H54 (cell line): ENCODE measurements around the gene RUBCNL.
"Not testable (repeated sequence)": the region's sequence is repeated elsewhere in the genome, so short reads cannot be mapped to it uniquely, and the experiment has no call there.

Experiments
- DNase-seq: peaks from one replicate; pipeline ENCODE4 v3.0.0; 2011; ENCODE audit warnings: low spot score, mixed read lengths; ENCODE audit not compliant: insufficient read length
- FAIRE-seq: peaks from 3 replicates; lab custom pipeline; 2011; peaks lifted over from hg19 to GRCh38; lab: Jason Lieb, UNC
- POLR2A ChIP-seq: IDR thresholded peaks from 2 replicates; pipeline ENCODE4 v1.6.1; 2011; ENCODE audit warnings: low read depth, mild to moderate bottlenecking, low read length

RUBCNL gene, protein sequence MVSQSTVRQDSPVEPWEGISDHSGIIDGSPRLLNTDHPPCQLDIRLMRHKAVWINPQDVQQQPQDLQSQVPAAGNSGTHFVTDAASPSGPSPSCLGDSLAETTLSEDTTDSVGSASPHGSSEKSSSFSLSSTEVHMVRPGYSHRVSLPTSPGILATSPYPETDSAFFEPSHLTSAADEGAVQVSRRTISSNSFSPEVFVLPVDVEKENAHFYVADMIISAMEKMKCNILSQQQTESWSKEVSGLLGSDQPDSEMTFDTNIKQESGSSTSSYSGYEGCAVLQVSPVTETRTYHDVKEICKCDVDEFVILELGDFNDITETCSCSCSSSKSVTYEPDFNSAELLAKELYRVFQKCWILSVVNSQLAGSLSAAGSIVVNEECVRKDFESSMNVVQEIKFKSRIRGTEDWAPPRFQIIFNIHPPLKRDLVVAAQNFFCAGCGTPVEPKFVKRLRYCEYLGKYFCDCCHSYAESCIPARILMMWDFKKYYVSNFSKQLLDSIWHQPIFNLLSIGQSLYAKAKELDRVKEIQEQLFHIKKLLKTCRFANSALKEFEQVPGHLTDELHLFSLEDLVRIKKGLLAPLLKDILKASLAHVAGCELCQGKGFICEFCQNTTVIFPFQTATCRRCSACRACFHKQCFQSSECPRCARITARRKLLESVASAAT

DNA sequence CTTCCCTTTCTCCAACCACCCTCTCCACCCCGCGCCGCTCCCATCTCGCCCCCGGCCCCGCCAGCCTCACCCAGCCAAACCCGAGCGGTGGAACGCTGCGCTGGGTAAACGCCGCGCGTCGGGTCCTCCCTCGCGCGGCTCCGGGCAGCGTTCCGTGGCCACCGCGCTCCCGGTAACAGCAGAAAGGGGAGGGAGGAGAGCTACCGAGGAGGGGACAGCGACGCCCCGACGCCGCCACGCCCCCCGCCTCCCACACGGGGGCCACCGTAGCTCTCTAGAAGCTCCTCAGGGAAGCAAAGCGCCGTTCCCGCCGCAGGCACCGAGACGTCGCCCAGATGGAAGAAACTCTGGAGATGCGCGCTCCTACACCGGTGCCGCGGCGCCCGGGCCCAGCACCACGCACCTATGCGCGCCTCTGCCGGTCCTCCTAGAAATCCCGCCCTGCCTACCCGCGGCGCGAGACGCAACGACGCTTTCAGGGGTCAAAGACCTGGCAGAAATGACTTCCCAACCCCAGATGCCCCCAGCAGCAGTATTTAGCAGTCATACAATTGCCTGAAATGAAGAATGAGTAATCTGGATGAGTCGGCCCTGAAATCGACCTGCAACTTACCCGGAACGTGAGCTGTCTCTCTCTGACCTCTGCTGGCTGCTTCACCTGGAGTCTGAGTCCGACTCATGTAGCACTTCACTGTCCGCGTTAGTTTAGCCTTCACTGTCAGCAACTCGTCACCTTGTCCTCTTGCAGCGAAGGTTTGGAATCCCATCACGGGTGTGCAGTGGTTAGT is at the start of gene RUBCNL:
RUBCNL (minus strand) TSS at position 189 of the 788 bp plus-strand sequence. CDS start 14,777 bp downstream, outside the sequence.
- DNase-seq (no peak), FAIRE-seq (no peak)
- TF ChIP-seq POLR2A = no peak

DNA sequence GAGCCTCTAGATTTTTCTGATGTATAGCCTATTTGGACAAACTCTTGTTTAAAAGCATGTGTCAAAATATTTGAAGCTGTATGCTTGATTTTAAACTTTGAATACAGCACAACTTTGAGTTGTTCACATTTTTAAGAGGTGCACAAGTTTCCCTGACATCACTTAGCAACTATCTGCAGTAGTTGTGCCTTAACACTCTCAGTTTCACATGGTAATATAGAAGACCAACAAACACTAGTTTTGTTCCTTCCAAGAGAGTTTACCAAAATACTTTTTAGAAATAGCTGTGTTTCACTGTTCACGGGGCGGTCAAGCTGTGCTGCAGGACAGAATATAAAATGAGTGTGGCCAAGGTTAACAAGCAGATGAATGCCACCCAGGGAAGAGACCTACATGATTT is 42.5 kb upstream of the RUBCNL start:
- FAIRE-seq, DNase-seq: not testable (repeated sequence)

DNA sequence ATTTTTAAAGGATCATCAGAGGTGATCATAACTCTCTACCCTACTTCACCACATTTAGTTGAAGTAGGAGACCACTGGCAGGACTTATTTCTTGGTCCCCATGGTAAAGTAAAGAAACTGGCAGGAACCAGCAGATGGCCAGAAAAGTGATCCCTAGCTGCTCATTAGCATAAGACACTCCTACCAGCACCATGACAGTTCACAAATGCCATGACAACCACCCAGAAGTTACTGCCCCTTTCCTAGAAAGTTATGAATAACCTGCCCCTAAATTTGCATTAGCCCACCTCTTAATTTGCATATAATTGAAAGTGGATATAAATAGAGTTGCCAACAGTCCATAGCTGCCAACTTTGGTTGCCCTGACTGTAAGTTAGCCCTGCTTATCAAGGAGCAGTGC is 18.4 kb upstream of the RUBCNL start:
- no peak for FAIRE-seq
- no peak for TF ChIP-seq POLR2A
- DNase-seq = no peak

DNA sequence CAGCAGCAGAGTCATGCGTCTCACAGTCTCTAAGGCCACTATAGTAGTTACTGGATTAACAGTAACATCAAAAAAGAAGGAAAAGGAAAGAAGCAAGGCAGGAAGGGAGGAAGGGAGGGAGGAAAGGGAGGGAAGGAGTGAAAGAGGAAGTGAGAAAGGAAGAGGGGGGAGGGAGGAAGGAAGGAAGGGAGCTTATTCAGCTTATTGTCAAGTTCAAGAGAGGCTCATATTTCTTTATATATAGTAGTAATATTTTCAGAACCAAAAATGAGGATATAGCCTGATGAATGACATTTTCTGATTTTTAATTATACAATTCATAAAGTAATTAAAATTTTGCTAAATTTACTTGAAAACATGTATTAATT is 17.7 kb upstream of the RUBCNL start:
- no peak for FAIRE-seq
- no peak for DNase-seq
- no peak for TF ChIP-seq POLR2A

DNA sequence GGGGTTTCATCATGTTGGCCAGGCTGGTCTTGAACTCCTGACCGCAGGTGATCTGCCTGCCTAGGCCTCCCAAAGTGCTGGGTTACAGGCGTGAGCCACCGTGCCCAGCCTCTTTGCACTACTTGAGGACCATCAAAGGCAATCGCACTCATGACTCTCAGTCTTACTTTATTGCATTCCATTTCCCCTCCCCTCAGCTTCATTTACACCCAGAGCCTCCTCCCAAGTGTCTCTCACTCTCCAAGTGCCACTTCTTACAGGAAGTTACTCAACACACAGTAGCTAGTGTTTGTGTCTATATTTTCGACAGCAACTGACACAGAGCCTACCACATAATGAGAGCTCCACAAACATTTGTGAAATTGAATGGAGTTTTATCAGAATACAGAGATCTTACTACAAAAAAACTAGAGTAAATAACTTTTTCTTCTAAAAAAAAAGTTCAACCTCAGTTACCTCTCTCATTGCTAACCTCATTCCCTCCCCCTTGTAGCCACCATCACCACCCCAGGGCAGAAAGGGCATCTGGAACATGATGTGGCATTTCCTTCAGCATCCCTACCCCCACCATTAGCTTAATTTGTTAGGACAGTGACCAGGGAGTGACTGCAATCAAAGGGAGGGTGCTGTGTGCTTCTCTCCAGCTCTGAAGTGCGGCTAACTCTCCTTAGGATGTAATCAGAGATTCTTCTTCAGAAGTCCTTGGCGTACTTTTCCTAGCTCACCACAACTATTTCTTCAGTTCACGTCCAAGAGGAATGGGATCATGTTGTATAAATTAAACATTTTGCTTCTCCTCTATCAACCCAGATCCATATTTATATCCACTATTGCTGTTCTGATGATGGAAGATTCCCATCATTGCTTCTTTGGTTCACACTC is 17.0 kb upstream of the RUBCNL start:
- DNase-seq (no peak), FAIRE-seq (no peak)
- no peak for TF ChIP-seq POLR2A

DNA sequence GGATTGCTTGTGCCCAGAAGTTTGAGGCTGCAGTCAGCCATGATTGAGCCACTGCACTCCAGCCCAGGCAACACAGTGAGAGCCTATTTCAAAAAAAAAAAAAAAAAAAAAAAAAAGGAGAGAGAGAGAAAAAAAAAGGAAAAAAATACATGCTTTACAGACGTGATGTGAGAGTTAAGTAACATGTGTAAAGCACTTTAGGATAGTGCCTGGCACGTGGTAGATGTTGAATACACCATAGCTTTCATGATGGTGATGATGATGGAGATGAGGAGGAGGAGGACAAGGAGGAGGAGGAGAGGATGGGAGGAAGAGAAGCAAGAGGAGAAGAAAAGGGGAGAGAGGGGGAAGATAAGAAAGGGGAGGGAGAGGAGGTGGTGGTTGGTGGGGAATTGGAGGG is 15.1 kb upstream of the RUBCNL start:
- no peak for FAIRE-seq
- no peak for TF ChIP-seq POLR2A

DNA sequence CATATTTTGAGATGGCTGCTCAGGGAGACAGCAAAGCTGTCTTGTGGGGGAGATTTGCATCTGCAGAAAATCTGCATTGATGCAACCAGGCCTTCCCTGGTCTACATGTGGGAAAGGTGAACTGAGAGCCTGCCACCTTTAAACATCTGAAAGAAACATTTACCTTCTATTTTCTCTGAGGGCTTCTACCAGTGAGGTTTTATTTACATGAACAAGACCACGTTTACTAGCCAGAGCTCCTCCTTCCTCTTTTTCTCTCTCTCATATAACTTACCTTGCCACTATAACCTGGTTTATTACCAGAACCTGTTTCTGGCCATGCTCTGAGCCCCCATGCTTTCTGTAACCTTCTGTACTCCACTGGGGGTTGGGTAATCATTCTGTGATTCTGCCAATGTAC is 14.4 kb upstream of the RUBCNL start:
- no peak for DNase-seq
- FAIRE-seq = no peak
- no peak for TF ChIP-seq POLR2A

More for the DNA sequence above, 15.1 kb upstream of the RUBCNL start:
- DNase-seq = no peak

DNA sequence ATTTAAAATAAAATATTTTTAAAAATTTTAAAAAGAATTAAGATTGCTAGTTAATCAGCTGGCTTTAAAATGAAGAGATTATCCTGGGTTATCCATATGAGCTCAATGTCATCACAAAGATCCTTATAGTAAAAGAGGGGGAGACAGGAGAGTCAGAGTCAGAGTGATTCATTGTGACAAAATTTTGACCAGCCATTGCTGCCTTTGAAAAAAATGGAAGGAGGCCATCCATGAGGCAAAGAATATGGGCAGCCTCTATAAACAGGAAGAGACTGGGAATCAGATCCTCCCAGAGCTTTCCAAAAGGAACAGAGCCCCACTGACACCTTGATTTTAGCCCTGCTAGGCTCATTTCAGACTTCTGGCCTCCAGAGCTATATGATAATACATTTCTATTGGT is 9.3 kb upstream of the RUBCNL start:
- FAIRE-seq = no peak
- no peak for TF ChIP-seq POLR2A

DNA sequence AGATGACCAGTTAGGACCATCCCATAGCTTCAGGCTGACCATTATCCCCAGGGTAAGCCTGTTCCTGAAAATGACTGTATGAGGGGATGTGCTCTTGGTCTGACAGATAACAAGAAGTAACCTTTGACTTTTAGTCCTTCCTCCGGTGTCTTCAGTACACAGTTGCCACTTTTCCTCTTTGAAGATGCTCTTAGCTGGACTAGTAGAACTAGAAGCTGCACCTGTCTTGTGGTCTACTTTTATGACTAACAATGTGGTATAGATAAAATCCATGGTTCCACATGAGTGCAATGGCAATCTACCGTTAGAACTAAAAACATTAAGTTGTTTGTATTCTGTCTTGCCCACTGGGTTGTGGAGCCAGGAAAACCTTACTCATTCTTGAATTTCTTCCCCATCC is 5.9 kb upstream of the RUBCNL start:
- FAIRE-seq (no peak), DNase-seq (no peak)
- TF ChIP-seq POLR2A = no peak

More for the DNA sequence above, 9.3 kb upstream of the RUBCNL start:
- DNase-seq = no peak

DNA sequence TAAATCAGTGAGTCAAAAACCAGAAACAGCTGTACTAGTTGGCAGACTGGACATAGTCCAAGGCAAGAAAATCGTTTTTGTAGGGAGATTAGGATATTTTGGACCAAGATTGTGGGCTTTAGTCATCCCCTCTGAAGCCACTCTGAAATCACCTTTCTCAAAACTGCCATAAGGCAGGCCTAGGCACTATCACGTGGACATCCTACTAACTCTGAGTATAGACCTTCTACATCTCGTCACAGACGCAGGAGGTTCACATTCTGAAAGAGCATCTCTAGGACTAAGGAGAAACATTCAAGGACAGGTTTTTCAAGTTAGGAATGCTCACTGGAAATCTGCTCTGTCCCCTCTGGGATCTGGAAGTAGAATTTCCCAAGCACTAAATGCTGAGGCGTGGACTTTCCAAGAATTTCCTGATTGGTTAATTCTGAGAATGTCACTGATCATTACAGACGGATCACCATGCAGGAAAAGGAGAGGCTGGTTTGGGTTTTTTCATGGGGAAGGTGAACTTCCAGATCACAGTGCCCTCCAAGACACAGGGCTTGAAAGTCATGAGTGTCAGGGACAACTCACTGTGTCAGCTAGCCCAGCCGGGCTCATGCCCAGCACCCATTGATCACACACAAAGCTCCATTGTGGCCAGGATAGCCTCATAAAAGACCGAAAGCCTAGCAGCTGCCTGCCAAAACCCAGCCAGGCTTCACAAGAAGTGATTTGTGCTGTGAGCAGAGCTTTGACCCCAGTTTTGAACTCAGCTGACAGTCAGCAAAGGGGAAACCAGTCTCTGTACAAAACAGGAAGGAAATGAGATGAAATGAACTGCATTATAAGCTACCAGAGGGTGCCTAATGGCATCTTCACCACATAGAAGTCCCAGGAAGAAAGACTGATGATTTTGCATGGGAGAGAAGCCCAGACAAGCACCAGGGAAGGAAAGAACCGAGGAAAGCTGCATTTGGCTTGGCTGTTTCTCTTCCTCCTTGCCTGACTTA is 2.7 kb upstream of the RUBCNL start:
- DNase-seq (no peak), FAIRE-seq (no peak)
- TF ChIP-seq POLR2A = no peak

DNA sequence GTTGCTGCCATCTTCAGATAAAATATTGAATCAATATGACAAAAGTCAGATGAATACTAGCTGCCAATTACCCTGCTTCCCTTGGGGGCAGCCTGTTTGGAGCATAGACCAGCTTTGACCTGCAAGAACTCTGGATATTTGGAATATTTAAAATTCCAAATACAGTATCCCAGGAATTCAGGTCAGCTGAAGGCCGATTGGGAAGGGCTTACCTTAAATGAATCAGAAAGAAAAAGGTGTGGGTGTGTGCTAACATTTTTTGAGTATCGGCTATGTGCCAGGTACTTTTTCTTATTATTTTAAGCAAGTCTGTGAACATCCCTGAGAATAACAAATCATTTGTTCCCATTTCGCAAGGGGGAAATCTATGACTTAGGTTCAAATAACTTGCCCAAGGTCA is 1.8 kb upstream of the RUBCNL start:
- no peak for FAIRE-seq
- TF ChIP-seq POLR2A = no peak
- no peak for DNase-seq

DNA sequence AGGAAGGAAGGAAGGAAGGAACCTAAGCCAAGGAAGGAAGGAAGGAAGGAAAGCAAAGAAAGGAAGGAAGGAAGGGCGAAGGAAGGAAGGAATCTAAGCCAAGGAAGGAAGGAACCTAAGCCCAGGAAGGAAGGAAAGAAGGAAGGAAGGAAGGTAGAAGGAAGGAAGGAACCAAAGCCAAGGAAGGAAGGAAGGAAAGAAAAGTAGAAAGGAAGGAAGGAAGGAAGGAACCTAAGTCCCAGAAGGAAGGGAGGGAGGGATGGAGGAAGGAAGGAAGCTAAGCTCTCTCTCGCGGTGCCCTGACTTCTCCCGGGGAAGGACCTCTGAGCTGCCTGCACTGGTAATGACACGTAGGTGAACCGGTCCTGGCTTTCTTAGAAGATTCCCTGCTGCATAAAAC is 1.3 kb upstream of the RUBCNL start:
- no peak for DNase-seq
- no peak for TF ChIP-seq POLR2A
- no peak for FAIRE-seq
